HL-60 (cell line): Measurements from ENCODE around the gene CDC73.
"Not testable (repeated sequence)": the region's sequence is repeated elsewhere in the genome, so short reads cannot be mapped to it uniquely, and the experiment has no call there.

Experiments
- DNase-seq, 2 experiments: peaks; one replicate each; pipeline ENCODE4 v3.0.0-alpha.2; 2010 to 2020; ENCODE audit warnings: low read depth in 1 of 2, low spot score in 1 of 2
- H3K27ac ChIP-seq: fragments of 250-450 bp; sonication (Bioruptor Pico); replicated peaks from 2 replicates; pipeline ENCODE4 v1.5.1; 2020; ENCODE audit warnings: mild to moderate bottlenecking, moderate library complexity
- H3K27me3 ChIP-seq: fragments of 250-450 bp; sonication (Bioruptor Pico); 2 replicates; pipeline ENCODE4 v1.5.1; 2021; ENCODE audit warnings: mild to moderate bottlenecking, moderate library complexity; ENCODE audit not compliant: insufficient read depth, poor library complexity, severe bottlenecking
- H3K4me3 ChIP-seq: replicated peaks from 2 replicates; pipeline ENCODE4 v1.5.1; 2011; ENCODE audit warnings: mild to moderate bottlenecking, control low read depth, low read length; ENCODE audit not compliant: insufficient read depth
- GABPA ChIP-seq: IDR thresholded peaks from 2 replicates; pipeline ENCODE4 v1.6.1; 2012; ENCODE audit warnings: low read depth
- POLR2AphosphoS5 ChIP-seq: IDR thresholded peaks from 2 replicates; pipeline ENCODE4 v1.6.1; 2012; ENCODE audit warnings: low read depth
- SPI1 ChIP-seq: IDR thresholded peaks from 2 replicates; pipeline ENCODE4 v1.6.1; 2012; ENCODE audit warnings: low read depth, mild to moderate bottlenecking, borderline replicate concordance
- TF ChIP-seq, protein P1 (sequence below): IDR thresholded peaks from one replicate; pipeline ENCODE4 v1.5.1; 2011; ENCODE audit warnings: low read length, control low read depth, inconsistent platforms; ENCODE audit not compliant: insufficient read depth
- TF ChIP-seq, protein P2 (sequence below): IDR thresholded peaks from 2 replicates; pipeline ENCODE4 v1.6.1; 2012; ENCODE audit warnings: low read depth; ENCODE audit not compliant: insufficient replicate concordance

Gene CDC73

DNA sequence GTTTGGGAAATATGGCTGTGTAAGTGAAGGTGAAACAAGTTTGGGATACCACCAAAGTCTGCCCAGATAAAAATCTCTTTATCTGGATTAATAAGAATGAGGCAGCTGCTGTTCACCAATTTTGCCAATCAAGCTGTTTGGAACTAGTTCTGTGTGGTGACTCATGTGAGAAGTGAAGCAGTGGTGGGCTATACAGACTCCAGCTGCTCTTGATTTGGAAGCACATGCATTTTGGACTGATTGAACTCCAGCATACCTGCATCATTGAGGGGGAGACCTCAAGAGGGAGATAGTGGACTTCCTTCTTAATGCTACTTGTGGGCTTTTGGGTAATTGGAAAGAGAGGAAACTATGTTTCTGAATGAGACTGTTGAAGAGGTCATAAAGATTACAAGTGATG lies 163.8 kb downstream of the CDC73 start:
- DNase-seq: no peak
- TF ChIP-seq, protein P1, sequence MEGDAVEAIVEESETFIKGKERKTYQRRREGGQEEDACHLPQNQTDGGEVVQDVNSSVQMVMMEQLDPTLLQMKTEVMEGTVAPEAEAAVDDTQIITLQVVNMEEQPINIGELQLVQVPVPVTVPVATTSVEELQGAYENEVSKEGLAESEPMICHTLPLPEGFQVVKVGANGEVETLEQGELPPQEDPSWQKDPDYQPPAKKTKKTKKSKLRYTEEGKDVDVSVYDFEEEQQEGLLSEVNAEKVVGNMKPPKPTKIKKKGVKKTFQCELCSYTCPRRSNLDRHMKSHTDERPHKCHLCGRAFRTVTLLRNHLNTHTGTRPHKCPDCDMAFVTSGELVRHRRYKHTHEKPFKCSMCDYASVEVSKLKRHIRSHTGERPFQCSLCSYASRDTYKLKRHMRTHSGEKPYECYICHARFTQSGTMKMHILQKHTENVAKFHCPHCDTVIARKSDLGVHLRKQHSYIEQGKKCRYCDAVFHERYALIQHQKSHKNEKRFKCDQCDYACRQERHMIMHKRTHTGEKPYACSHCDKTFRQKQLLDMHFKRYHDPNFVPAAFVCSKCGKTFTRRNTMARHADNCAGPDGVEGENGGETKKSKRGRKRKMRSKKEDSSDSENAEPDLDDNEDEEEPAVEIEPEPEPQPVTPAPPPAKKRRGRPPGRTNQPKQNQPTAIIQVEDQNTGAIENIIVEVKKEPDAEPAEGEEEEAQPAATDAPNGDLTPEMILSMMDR: no peak
- TF ChIP-seq POLR2AphosphoS5 (no peak), GABPA (no peak), SPI1 (no peak)
- TF ChIP-seq, protein P2, sequence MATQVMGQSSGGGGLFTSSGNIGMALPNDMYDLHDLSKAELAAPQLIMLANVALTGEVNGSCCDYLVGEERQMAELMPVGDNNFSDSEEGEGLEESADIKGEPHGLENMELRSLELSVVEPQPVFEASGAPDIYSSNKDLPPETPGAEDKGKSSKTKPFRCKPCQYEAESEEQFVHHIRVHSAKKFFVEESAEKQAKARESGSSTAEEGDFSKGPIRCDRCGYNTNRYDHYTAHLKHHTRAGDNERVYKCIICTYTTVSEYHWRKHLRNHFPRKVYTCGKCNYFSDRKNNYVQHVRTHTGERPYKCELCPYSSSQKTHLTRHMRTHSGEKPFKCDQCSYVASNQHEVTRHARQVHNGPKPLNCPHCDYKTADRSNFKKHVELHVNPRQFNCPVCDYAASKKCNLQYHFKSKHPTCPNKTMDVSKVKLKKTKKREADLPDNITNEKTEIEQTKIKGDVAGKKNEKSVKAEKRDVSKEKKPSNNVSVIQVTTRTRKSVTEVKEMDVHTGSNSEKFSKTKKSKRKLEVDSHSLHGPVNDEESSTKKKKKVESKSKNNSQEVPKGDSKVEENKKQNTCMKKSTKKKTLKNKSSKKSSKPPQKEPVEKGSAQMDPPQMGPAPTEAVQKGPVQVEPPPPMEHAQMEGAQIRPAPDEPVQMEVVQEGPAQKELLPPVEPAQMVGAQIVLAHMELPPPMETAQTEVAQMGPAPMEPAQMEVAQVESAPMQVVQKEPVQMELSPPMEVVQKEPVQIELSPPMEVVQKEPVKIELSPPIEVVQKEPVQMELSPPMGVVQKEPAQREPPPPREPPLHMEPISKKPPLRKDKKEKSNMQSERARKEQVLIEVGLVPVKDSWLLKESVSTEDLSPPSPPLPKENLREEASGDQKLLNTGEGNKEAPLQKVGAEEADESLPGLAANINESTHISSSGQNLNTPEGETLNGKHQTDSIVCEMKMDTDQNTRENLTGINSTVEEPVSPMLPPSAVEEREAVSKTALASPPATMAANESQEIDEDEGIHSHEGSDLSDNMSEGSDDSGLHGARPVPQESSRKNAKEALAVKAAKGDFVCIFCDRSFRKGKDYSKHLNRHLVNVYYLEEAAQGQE: no peak
- no peak overlapping the region for H3K4me3 ChIP-seq
- no peak overlapping the region for H3K27ac ChIP-seq
- no peaks in the 10 kb centered on the region for H3K27me3 ChIP-seq

DNA sequence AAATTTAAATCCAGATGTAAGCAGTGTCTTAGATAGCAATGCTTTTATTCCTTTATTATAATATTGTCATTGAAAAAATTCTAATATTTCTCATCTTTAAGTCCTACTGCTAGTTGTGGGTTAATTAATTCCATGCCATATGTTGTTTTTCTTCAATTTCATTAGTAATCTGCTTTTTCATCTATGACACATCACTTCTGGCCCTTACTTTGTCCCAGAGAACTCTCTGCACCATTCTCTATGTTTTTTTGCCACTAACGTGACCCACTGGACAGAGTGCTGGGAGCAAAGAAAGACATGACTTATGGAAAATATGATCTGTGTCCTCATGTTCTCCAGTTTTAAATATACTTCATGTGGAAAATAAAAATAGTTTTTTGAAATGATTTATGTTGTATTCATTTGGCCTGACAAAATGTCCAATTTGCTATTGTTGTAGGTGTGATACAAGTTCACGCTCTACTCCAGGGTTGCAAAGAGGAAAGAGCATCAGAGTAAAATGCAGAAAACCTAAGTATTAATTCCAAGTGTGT lies 166.8 kb downstream of the CDC73 start:
- not testable (repeated sequence) for DNase-seq, H3K27ac ChIP-seq, H3K4me3 ChIP-seq

DNA sequence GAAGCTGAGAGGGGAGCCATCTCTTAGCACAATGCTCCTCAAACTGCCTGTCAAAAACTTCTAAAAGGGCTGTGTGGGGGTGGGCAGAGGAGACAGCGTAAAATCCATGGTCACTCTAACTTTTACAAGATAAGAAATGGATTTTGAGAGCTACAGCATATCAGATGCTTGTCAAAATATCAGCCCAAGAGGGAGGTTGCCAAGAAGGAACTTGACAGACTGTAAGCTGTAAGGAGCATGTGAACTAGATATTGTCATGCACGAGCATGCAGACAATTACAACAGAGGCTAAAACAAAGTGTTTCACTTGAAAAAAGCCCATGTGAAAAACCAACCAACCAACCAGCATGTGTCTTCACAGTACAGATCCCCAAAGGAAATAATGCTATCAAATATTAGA lies 171.9 kb downstream of the CDC73 start:
- no peak for DNase-seq
- Histone ChIP-seq H3K4me3 (no peak overlapping the region), H3K27ac (no peak overlapping the region), H3K27me3 (no peaks in the 10 kb centered on the region)
- TF ChIP-seq GABPA (no peak), SPI1 (no peak), POLR2AphosphoS5 (no peak)
- TF ChIP-seq, protein P2: no peak
- TF ChIP-seq, protein P1: no peak

More for the DNA sequence above, 166.8 kb downstream of the CDC73 start:
- H3K27me3 ChIP-seq: not testable (repeated sequence)

DNA sequence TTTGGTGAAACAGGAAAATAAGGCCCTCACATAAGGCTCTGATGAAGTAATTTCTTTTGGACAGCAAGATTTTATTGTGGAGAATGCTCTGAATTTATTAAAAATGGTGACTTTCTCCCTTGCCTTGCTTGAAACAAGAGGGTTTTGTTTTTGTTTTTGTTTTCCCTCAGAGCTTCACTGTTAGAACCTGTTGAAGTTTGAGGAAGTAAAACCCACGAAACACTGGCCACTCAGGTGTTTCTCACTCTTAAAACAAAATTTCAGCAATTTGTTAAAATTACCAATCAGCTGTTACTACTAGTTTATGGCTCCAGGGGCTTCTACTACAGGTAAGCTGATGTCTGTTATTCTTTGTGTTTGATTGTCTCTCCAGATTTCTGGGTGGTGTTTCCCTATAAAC lies 177.2 kb downstream of the CDC73 start:
- Histone ChIP-seq H3K4me3 (no peak overlapping the region), H3K27me3 (no peaks in the 10 kb centered on the region), H3K27ac (no peak overlapping the region)
- no peak for DNase-seq
- TF ChIP-seq, protein P1: no peak
- TF ChIP-seq, protein P2: no peak
- TF ChIP-seq GABPA (no peak), SPI1 (no peak), POLR2AphosphoS5 (no peak)
